Measurements from ENCODE around the gene APIP. TPM values are rescaled to one million over a fixed set of nuclear protein-coding genes. Genes with fewer than 3 reads are reported as not detected.

The APIP gene, protein sequence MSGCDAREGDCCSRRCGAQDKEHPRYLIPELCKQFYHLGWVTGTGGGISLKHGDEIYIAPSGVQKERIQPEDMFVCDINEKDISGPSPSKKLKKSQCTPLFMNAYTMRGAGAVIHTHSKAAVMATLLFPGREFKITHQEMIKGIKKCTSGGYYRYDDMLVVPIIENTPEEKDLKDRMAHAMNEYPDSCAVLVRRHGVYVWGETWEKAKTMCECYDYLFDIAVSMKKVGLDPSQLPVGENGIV
- polyA plus RNA-seq (2013, experiment 1 of 4) = 20.1 TPM
- 15.0 TPM for polyA plus RNA-seq (2013, experiment 2 of 4)
- 17.0 TPM for polyA plus RNA-seq (2013, experiment 3 of 4)
- 17.3 TPM for polyA plus RNA-seq (2013, experiment 4 of 4)

DNA sequence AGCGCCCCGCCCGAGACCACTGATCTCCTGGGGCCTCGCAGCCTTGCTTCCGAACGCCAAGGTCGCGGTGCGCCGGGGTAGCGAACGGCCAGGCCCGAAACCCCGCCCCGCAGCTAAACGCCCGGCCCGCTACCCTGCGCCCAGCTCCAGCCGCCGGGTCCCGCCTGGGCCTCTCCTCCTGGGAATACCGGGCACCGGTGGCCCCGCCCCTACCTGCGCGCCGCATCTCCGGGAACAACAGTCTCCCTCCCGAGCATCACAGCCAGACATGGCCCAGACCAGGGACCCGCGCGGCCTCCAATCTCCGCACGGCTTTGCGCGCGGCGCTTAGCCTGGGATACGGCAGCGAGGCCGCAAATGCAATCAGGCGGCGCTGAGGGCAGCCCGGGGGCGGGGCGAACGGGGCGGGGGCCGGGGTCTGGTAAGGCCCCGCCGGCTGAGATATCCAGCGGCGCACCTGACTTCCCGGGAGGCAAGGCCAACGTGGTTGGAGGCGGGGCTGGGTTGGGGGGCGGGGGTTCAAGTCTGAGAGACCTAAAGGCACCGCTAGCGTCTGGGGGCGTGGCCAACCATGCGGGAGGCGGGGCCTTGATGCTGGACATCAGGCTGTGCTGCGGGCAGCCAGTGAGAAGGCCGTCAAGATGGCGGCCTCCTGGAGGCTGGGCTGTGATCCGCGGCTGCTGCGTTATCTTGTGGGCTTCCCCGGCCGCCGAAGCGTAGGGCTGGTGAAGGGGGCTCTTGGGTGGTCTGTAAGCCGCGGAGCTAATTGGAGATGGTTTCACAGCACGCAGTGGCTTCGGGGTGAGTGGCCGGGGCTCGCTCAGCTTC, at the start of gene APIP, which contains the start of gene PDHX:
Gene APIP (minus strand): TSS at position 365 of the 828 bp plus-strand sequence. CDS start 95 bp downstream, at position 270.
Gene PDHX (plus strand): TSS at position 604 of the 828 bp plus-strand sequence. CDS start 38 bp downstream, at position 642.
- 0% methylated on average over 79 of the region's 79 CpGs for WGBS, 2 experiments
- H3K9me3 ChIP-seq (ENCODE audit: control insufficient read depth, low read length) = no peaks in the 10 kb centered on the region
- no peaks in the 10 kb centered on the region for H3K36me3 ChIP-seq (ENCODE audit: control insufficient read depth, insufficient read depth, low read length)
- peaks cover 5% of the 10 kb centered on the region for H3K4me1 ChIP-seq (ENCODE audit: control insufficient read depth, insufficient read depth, low read length)
- H3K27ac ChIP-seq (ENCODE audit: insufficient read depth, low read depth, low read length, poor library complexity, severe bottlenecking) = peak within 1 kb of the TSS; percentile 93
- peak within 1 kb of the TSS; percentile 85 for H3K4me3 ChIP-seq (ENCODE audit: insufficient read depth, low read depth, low read length)
- H3K27me3 ChIP-seq (ENCODE audit: control insufficient read depth, insufficient read depth, low read length, poor library complexity, severe bottlenecking) = no peaks in the 10 kb centered on the region

DNA sequence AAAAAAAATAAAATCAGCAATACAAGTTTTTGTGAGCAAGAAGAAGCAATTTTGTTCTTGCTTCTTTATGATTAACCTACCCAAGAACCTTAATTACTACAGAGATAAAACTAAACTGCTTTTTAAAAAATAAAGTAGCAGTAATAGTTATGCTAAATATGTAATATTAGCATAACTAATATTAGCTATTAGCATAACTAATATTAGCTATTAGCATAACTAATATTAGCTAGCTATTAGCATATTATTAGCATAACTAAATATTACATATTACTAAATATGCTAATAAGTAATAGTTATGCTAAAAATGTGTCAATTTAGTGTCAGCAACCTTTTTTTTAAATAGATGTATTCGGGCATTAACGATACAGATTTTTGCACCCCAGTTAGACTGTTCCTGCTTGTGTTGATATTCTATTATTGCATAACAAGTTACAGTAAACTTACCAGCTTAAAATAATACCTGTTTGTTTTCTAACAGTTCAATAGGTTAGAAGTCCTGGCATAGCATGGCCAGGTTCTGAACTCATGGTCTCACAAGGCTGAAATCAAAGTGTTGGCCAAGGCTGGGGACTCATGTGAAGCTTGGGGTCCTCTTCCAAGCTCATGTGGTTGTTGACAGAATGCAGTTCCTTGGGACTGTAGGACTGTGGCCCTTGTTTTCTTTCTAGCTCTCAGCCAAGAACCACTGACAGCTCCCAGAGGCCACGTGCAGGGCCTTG, 48.6 kb upstream of the APIP start:
- Histone ChIP-seq H3K27ac (ENCODE audit: insufficient read depth, low read depth, low read length, poor library complexity, severe bottlenecking) (no peak overlapping the region), H3K9me3 (ENCODE audit: control insufficient read depth, low read length) (no peaks in the 10 kb centered on the region), H3K27me3 (ENCODE audit: control insufficient read depth, insufficient read depth, low read length, poor library complexity, severe bottlenecking) (no peaks in the 10 kb centered on the region), H3K36me3 (ENCODE audit: control insufficient read depth, insufficient read depth, low read length) (peaks cover 12% of the 10 kb centered on the region), H3K4me3 (ENCODE audit: insufficient read depth, low read depth, low read length) (no peak overlapping the region), H3K4me1 (ENCODE audit: control insufficient read depth, insufficient read depth, low read length) (no peaks in the 10 kb centered on the region)
- 64 to 97% methylated on average over 1 to 3 of the region's 3 CpGs for WGBS, 2 experiments

DNA sequence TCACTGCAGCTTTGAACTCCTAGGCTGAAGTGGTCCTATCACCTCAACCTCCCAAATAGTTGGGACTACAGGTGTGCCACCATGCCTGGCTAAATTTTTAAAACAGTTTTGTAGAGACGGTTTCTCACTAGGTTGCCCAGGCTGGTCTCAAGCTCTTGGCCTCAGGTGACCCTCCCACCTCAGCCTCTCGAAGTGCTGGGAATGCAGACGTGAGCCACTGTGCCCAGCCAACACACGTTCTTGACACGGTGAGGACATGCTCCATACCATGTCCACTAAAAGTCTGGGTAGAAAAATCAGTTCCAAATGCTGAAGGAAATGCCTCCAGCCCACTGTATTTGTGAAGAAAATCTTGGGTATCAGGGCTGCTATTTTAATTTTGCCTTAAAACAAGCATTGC, 47.2 kb upstream of the APIP start:
- Histone ChIP-seq H3K4me3 (ENCODE audit: insufficient read depth, low read depth, low read length) (no peak overlapping the region), H3K4me1 (ENCODE audit: control insufficient read depth, insufficient read depth, low read length) (no peaks in the 10 kb centered on the region), H3K9me3 (ENCODE audit: control insufficient read depth, low read length) (no peaks in the 10 kb centered on the region), H3K27me3 (ENCODE audit: control insufficient read depth, insufficient read depth, low read length, poor library complexity, severe bottlenecking) (no peaks in the 10 kb centered on the region), H3K27ac (ENCODE audit: insufficient read depth, low read depth, low read length, poor library complexity, severe bottlenecking) (no peak overlapping the region), H3K36me3 (ENCODE audit: control insufficient read depth, insufficient read depth, low read length) (peaks cover 5% of the 10 kb centered on the region)
- WGBS, 2 experiments = 90 to 96% methylated on average over 5 of the region's 5 CpGs

DNA sequence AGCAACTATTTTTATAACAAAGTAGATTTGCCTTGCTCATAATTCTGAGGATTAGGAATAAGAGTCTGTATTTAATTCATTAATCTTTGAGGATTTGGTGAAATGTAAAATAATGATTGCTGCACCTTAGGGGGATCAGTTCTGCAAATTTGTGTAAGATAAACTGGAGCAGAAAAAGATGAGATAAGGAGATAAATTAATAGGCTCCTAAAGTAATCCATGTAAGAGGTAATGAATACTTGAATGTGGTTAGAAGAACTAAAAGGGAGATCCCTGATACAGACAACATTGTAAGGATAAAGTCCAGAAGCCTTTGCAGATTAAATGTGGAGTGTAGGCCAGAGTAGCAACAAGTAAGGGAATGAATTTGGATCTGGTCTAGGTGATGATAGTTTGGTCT, 45.9 kb upstream of the APIP start:
- no peak overlapping the region for H3K4me3 ChIP-seq (ENCODE audit: insufficient read depth, low read depth, low read length)
- no peaks in the 10 kb centered on the region for H3K9me3 ChIP-seq (ENCODE audit: control insufficient read depth, low read length)
- no peaks in the 10 kb centered on the region for H3K27me3 ChIP-seq (ENCODE audit: control insufficient read depth, insufficient read depth, low read length, poor library complexity, severe bottlenecking)
- peaks cover 5% of the 10 kb centered on the region for H3K36me3 ChIP-seq (ENCODE audit: control insufficient read depth, insufficient read depth, low read length)
- no peaks in the 10 kb centered on the region for H3K4me1 ChIP-seq (ENCODE audit: control insufficient read depth, insufficient read depth, low read length)
- no peak overlapping the region for H3K27ac ChIP-seq (ENCODE audit: insufficient read depth, low read depth, low read length, poor library complexity, severe bottlenecking)

DNA sequence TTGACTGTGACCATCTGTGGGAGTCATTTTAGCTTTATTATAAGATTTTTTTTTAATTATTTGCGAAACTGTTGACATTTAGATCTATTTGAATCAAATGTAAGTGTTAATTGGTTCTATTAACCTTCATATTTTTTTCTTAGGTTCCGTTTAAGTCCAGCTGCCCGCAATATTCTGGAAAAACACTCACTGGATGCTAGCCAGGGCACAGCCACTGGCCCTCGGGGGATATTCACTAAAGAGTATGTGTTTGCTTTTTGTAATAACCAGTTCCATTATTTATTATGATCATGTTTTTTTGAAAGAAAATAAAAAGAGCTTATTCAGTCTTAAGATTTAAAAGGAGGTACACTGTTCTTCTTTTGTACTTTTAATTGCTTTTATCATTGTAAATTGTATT, 44.1 kb upstream of the APIP start:
- Histone ChIP-seq H3K4me1 (ENCODE audit: control insufficient read depth, insufficient read depth, low read length) (no peaks in the 10 kb centered on the region), H3K27ac (ENCODE audit: insufficient read depth, low read depth, low read length, poor library complexity, severe bottlenecking) (no peak overlapping the region), H3K27me3 (ENCODE audit: control insufficient read depth, insufficient read depth, low read length, poor library complexity, severe bottlenecking) (no peaks in the 10 kb centered on the region), H3K4me3 (ENCODE audit: insufficient read depth, low read depth, low read length) (no peak overlapping the region), H3K9me3 (ENCODE audit: control insufficient read depth, low read length) (no peaks in the 10 kb centered on the region), H3K36me3 (ENCODE audit: control insufficient read depth, insufficient read depth, low read length) (no peaks in the 10 kb centered on the region)
- WGBS, 2 experiments = 100% methylated on average over 3 to 4 of the region's 4 CpGs

DNA sequence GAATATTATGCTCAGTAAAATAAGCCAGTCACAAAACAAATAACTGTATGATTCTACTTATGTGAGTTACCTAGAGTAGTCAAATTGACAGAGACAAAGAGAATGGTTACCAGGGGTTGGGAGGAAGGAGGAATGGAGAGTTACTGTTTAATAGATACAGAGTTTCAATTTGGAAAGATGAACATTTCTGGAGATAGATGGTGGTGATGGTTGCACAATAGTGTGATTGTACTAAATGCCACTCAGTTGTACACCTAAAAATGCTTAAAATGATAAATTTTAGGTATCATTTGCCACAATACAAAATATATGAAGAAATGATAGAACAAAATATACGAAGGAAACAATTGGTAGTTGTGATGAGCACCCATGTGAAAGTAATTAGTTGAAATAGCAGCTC, 43.6 kb upstream of the APIP start:
- Histone ChIP-seq H3K36me3 (ENCODE audit: control insufficient read depth, insufficient read depth, low read length) (no peaks in the 10 kb centered on the region), H3K4me3 (ENCODE audit: insufficient read depth, low read depth, low read length) (no peak overlapping the region), H3K27me3 (ENCODE audit: control insufficient read depth, insufficient read depth, low read length, poor library complexity, severe bottlenecking) (no peaks in the 10 kb centered on the region), H3K27ac (ENCODE audit: insufficient read depth, low read depth, low read length, poor library complexity, severe bottlenecking) (no peak overlapping the region), H3K9me3 (ENCODE audit: control insufficient read depth, low read length) (no peaks in the 10 kb centered on the region), H3K4me1 (ENCODE audit: control insufficient read depth, insufficient read depth, low read length) (no peaks in the 10 kb centered on the region)
- WGBS, 2 experiments = no CpG with 5 or more reads among the region's 1 CpG

DNA sequence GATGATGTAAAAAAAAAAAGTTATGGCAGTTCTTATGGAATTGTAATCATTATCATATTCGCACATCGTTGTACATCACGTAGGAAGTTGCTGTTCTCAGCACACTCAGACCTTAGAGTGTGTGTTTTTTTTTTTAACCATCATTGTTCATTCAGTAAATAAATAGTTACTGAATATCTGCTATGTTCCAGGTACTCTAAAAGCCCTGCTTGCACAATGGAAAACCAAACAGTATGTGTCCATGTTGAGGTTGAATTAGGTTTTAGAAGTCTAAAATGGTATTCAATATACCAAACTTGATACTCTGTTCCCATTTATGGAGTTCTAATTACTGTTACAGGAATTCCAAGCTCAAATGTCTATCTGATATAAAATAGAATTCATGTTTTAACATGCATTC, 41.4 kb upstream of the APIP start:
- WGBS, 2 experiments = 95 to 96% methylated on average over 3 of the region's 3 CpGs
- H3K27ac ChIP-seq (ENCODE audit: insufficient read depth, low read depth, low read length, poor library complexity, severe bottlenecking) = no peak overlapping the region
- H3K9me3 ChIP-seq (ENCODE audit: control insufficient read depth, low read length) = no peaks in the 10 kb centered on the region
- no peaks in the 10 kb centered on the region for H3K27me3 ChIP-seq (ENCODE audit: control insufficient read depth, insufficient read depth, low read length, poor library complexity, severe bottlenecking)
- H3K36me3 ChIP-seq (ENCODE audit: control insufficient read depth, insufficient read depth, low read length) = no peaks in the 10 kb centered on the region
- H3K4me1 ChIP-seq (ENCODE audit: control insufficient read depth, insufficient read depth, low read length) = no peaks in the 10 kb centered on the region
- H3K4me3 ChIP-seq (ENCODE audit: insufficient read depth, low read depth, low read length) = no peak overlapping the region

DNA sequence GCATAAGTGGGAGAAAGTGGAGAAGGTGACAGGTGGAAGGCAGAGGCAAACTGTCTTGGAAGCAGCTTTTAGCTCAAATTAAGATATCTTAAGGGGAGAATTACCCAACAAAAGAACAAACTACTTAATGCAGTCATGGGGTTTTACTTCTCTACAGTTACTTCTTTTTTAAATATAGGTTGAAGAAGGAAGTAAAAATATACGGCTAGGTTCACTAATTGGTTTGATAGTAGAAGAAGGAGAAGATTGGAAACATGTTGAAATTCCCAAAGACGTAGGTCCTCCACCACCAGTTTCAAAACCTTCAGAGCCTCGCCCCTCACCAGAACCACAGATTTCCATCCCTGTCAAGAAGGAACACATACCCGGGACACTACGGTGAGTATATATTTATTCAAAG, 41.0 kb upstream of the APIP start:
- Histone ChIP-seq H3K4me3 (ENCODE audit: insufficient read depth, low read depth, low read length) (no peak overlapping the region), H3K27me3 (ENCODE audit: control insufficient read depth, insufficient read depth, low read length, poor library complexity, severe bottlenecking) (no peaks in the 10 kb centered on the region), H3K9me3 (ENCODE audit: control insufficient read depth, low read length) (no peaks in the 10 kb centered on the region), H3K27ac (ENCODE audit: insufficient read depth, low read depth, low read length, poor library complexity, severe bottlenecking) (no peak overlapping the region), H3K36me3 (ENCODE audit: control insufficient read depth, insufficient read depth, low read length) (no peaks in the 10 kb centered on the region), H3K4me1 (ENCODE audit: control insufficient read depth, insufficient read depth, low read length) (no peaks in the 10 kb centered on the region)
- 95% methylated on average over 3 to 5 of the region's 5 CpGs for whole genome bisulfite sequencing, 2 experiments

DNA sequence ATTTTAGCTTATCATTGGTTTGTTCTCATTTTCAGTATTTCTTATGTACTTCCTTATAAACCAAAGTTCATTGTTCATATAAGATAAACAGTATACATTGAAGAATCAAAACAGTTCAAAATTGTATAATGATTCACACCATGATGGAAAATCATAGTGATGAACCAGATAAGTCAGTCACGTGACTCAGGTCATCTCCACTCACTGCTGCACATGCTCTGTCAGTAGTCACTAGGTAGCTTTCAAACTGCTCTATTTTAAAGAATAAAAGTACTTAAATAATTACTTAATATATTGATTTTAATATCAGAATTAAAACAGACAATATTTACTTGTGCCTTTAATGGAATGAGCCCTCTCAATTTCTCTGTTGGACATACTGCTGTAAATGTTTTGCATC, 37.8 kb upstream of the APIP start:
- Histone ChIP-seq H3K36me3 (ENCODE audit: control insufficient read depth, insufficient read depth, low read length) (no peaks in the 10 kb centered on the region), H3K27me3 (ENCODE audit: control insufficient read depth, insufficient read depth, low read length, poor library complexity, severe bottlenecking) (no peaks in the 10 kb centered on the region), H3K4me3 (ENCODE audit: insufficient read depth, low read depth, low read length) (no peak overlapping the region), H3K9me3 (ENCODE audit: control insufficient read depth, low read length) (no peaks in the 10 kb centered on the region), H3K27ac (ENCODE audit: insufficient read depth, low read depth, low read length, poor library complexity, severe bottlenecking) (no peak overlapping the region), H3K4me1 (ENCODE audit: control insufficient read depth, insufficient read depth, low read length) (no peaks in the 10 kb centered on the region)
- whole genome bisulfite sequencing, 2 experiments = 93 to 100% methylated on average over 1 of the region's 1 CpG

DNA sequence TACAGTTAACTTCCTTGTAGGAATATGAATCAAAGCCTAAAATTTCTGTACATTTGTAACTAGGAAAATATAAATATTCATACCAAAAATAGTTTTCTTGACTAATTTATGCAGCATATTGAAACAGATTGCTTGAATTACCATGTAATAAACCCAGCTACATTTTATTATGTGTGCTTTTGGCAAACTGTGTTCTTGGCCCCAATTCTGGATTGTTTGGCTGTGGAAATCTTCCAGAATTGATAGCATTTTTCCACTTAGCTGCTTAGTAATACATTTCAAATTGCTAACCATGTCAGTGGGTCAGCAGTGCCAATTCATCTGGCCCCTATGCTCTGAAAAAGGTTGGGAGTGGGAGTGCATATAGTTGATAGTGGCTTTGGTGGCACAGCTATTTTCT, 32.5 kb upstream of the APIP start:
- Histone ChIP-seq H3K27ac (ENCODE audit: insufficient read depth, low read depth, low read length, poor library complexity, severe bottlenecking) (no peak overlapping the region), H3K27me3 (ENCODE audit: control insufficient read depth, insufficient read depth, low read length, poor library complexity, severe bottlenecking) (no peaks in the 10 kb centered on the region), H3K4me1 (ENCODE audit: control insufficient read depth, insufficient read depth, low read length) (no peaks in the 10 kb centered on the region), H3K36me3 (ENCODE audit: control insufficient read depth, insufficient read depth, low read length) (no peaks in the 10 kb centered on the region), H3K9me3 (ENCODE audit: control insufficient read depth, low read length) (no peaks in the 10 kb centered on the region), H3K4me3 (ENCODE audit: insufficient read depth, low read depth, low read length) (no peak overlapping the region)

Data from ectodermal cell (in vitro differentiated cells).